Measurements from ENCODE around the gene OR4E2.

The OR4E2 gene

DNA sequence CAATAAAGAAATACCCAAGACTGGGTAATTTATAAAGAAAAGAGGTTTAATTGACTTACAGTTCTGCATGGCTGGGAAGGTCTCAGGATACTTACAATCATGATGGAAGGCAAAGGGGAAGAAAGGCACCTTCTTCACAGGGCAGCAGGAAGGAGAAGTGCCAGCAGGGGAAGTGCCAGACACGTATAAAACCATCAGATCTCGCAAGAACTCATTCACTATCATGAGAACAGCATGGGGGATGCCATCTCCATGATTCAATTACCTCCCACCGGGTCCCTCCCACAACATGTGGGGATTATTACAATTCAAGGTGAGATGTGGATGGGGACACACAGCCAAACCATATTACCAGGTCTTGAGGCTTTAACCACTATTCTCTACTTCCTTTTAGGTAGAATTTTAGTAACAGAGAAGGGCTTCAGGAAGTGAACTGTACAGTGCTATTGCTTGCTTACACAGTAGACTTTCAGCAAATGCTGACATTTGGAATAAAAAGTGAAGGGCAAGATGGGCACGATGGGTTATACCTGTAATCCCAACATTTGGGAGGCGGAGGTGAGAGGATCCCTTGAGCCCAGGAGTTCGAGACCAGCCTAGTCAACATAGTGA lies 60.8 kb downstream of the OR4E2 start:
- TF ChIP-seq, protein P1, sequence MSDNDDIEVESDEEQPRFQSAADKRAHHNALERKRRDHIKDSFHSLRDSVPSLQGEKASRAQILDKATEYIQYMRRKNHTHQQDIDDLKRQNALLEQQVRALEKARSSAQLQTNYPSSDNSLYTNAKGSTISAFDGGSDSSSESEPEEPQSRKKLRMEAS (IDR thresholded peaks at IDR 0.05) = no peak
- TF ChIP-seq, protein P2, sequence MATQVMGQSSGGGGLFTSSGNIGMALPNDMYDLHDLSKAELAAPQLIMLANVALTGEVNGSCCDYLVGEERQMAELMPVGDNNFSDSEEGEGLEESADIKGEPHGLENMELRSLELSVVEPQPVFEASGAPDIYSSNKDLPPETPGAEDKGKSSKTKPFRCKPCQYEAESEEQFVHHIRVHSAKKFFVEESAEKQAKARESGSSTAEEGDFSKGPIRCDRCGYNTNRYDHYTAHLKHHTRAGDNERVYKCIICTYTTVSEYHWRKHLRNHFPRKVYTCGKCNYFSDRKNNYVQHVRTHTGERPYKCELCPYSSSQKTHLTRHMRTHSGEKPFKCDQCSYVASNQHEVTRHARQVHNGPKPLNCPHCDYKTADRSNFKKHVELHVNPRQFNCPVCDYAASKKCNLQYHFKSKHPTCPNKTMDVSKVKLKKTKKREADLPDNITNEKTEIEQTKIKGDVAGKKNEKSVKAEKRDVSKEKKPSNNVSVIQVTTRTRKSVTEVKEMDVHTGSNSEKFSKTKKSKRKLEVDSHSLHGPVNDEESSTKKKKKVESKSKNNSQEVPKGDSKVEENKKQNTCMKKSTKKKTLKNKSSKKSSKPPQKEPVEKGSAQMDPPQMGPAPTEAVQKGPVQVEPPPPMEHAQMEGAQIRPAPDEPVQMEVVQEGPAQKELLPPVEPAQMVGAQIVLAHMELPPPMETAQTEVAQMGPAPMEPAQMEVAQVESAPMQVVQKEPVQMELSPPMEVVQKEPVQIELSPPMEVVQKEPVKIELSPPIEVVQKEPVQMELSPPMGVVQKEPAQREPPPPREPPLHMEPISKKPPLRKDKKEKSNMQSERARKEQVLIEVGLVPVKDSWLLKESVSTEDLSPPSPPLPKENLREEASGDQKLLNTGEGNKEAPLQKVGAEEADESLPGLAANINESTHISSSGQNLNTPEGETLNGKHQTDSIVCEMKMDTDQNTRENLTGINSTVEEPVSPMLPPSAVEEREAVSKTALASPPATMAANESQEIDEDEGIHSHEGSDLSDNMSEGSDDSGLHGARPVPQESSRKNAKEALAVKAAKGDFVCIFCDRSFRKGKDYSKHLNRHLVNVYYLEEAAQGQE (IDR thresholded peaks at IDR 0.05; ENCODE audit: low read depth) = no peak
- TF ChIP-seq TEAD4 (IDR thresholded peaks at IDR 0.05) (no peak), CEBPB (IDR thresholded peaks at IDR 0.05) (no peak), CREB1 (IDR thresholded peaks at IDR 0.05; ENCODE audit: low read depth) (no peak), TCF12 (IDR thresholded peaks at IDR 0.05; ENCODE audit: low read depth) (no peak), NFIC (IDR thresholded peaks at IDR 0.05) (no peak), YY1 (IDR thresholded peaks at IDR 0.05; ENCODE audit: low read depth) (no peak), RAD21 (IDR thresholded peaks at IDR 0.05; ENCODE audit: low read depth) (no peak), TAF1 (IDR thresholded peaks at IDR 0.05; ENCODE audit: low read depth) (no peak), EP300 (IDR thresholded peaks at IDR 0.05; ENCODE audit: borderline replicate concordance) (no peak)
- TF ChIP-seq, protein P3, sequence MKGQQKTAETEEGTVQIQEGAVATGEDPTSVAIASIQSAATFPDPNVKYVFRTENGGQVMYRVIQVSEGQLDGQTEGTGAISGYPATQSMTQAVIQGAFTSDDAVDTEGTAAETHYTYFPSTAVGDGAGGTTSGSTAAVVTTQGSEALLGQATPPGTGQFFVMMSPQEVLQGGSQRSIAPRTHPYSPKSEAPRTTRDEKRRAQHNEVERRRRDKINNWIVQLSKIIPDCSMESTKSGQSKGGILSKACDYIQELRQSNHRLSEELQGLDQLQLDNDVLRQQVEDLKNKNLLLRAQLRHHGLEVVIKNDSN (IDR thresholded peaks at IDR 0.05) = no peak
